Osteoblast (primary cell): ENCODE results near the gene EVA1B. TPM values are rescaled to one million over a fixed set of nuclear protein-coding genes. Genes with fewer than 3 reads are reported as not detected.

Source experiments
- DNase-seq: peaks from one replicate; pipeline ENCODE4 v3.0.0; 2011; ENCODE audit warnings: low spot score, mixed read lengths; ENCODE audit not compliant: insufficient read length; ENCODE audit errors: missing footprints
- H2AFZ ChIP-seq: 2 replicates; pipeline ENCODE4 v1.6.0; 2011; ENCODE audit warnings: mild to moderate bottlenecking, low read length
- H3K27ac ChIP-seq: 2 replicates; pipeline ENCODE4 v1.5.1; 2011; ENCODE audit warnings: mild to moderate bottlenecking, low read depth, low read length, moderate library complexity
- H3K27me3 ChIP-seq: 2 replicates; pipeline ENCODE4 v1.6.0; 2012; ENCODE audit warnings: mild to moderate bottlenecking, control low read depth, inconsistent platforms, low read length, moderate library complexity; ENCODE audit not compliant: insufficient read depth
- H3K36me3 ChIP-seq: 2 replicates; pipeline ENCODE4 v1.5.1; 2011; ENCODE audit warnings: mild to moderate bottlenecking, low read length, control low read depth, moderate library complexity; ENCODE audit not compliant: insufficient read depth
- H3K4me1 ChIP-seq: 2 replicates; pipeline ENCODE4 v1.5.1; 2011; ENCODE audit warnings: mild to moderate bottlenecking, low read length, control low read depth, moderate library complexity; ENCODE audit not compliant: insufficient read depth
- H3K4me2 ChIP-seq: 2 replicates; pipeline ENCODE4 v1.6.0; 2011; ENCODE audit warnings: mild to moderate bottlenecking, low read length; ENCODE audit not compliant: insufficient read depth
- H3K4me3 ChIP-seq: fragments of 200-600 bp; sonication (generic); 3 replicates; pipeline ENCODE4 v1.5.1; 2012; ENCODE audit warnings: mild to moderate bottlenecking, low read length, inconsistent platforms; ENCODE audit not compliant: insufficient read depth
- H3K79me2 ChIP-seq: 2 replicates; pipeline ENCODE4 v1.6.0; 2012; ENCODE audit warnings: mild to moderate bottlenecking, low read length, control low read depth, inconsistent platforms; ENCODE audit not compliant: insufficient read depth
- H3K9me3 ChIP-seq: 2 replicates; pipeline ENCODE4 v1.5.1; 2011; ENCODE audit warnings: low read depth, low read length, control low read depth
- H4K20me1 ChIP-seq: 2 replicates; pipeline ENCODE4 v1.6.0; 2012; ENCODE audit warnings: mild to moderate bottlenecking, low read length, control low read depth; ENCODE audit not compliant: insufficient read depth
- CTCF ChIP-seq: IDR thresholded peaks from 2 replicates; pipeline ENCODE4 v1.5.1; 2011; ENCODE audit warnings: mild to moderate bottlenecking, low read depth, low read length, moderate library complexity; ENCODE audit errors: extremely low read depth
- total RNA-seq: library from RNA; depleted of rRNA; stranded (reverse); fragments of >200 nt; gene quantifications from 2 replicates; pipeline ENCODE4 v1.2.3, GENCODE V29; 2012

The EVA1B gene
- total RNA-seq, 1 donor = 135 TPM

- peaks cover 47% of the 10 kb centered on the region for H3K4me1 ChIP-seq
- H3K4me3 ChIP-seq = no peak overlapping the region
- DNase-seq = peak; percentile 91
- H3K9me3 ChIP-seq = no peaks in the 10 kb centered on the region
- no peak overlapping the region for H2AFZ ChIP-seq
- H3K4me2 ChIP-seq = peak overlapping the region; percentile 80
- TF ChIP-seq CTCF = no peak
- no peaks in the 10 kb centered on the region for H3K27me3 ChIP-seq
- no peaks in the 10 kb centered on the region for H4K20me1 ChIP-seq
- H3K79me2 ChIP-seq = peaks cover 3% of the 10 kb centered on the region
- peak overlapping the region; percentile 98 for H3K27ac ChIP-seq
- peaks cover 32% of the 10 kb centered on the region for H3K36me3 ChIP-seq
Observed at GRCh38 chr1:36352910-36353878, 29.7 kb upstream of the EVA1B start.

- Histone ChIP-seq H4K20me1 (no peaks in the 10 kb centered on the region), H3K27ac (peak overlapping the region; percentile 98), H2AFZ (no peak overlapping the region), H3K36me3 (peaks cover 32% of the 10 kb centered on the region), H3K4me2 (peak overlapping the region; percentile 80), H3K9me3 (no peaks in the 10 kb centered on the region), H3K79me2 (peaks cover 3% of the 10 kb centered on the region), H3K27me3 (no peaks in the 10 kb centered on the region), H3K4me3 (no peak overlapping the region), H3K4me1 (peaks cover 47% of the 10 kb centered on the region)
- DNase-seq = no peak
- no peak for TF ChIP-seq CTCF
Observed at GRCh38 chr1:36352125-36352909, 28.9 kb upstream of the EVA1B start.

- DNase-seq = peak; percentile 96
- Histone ChIP-seq H3K27ac (peak overlapping the region; percentile 98), H3K4me2 (peak overlapping the region; percentile 80), H3K4me3 (peak overlapping the region; percentile 52), H3K79me2 (peaks cover 2% of the 10 kb centered on the region), H3K36me3 (peaks cover 33% of the 10 kb centered on the region), H3K9me3 (no peaks in the 10 kb centered on the region), H3K4me1 (peaks cover 47% of the 10 kb centered on the region), H4K20me1 (no peaks in the 10 kb centered on the region), H3K27me3 (no peaks in the 10 kb centered on the region), H2AFZ (no peak overlapping the region)
- TF ChIP-seq CTCF = no peak
Observed at GRCh38 chr1:36351227-36351977, 28.0 kb upstream of the EVA1B start.
